Measurements from ENCODE around the gene AQP10. TPM values are rescaled to one million over a fixed set of nuclear protein-coding genes. Genes with fewer than 3 reads are reported as not detected.
"Not testable (repeated sequence)": the region's sequence is repeated elsewhere in the genome, so short reads cannot be mapped to it uniquely, and the experiment has no call there.

Gene AQP10
- total and polyA plus RNA-seq, 4 donors = 0.28 to 1.4 (median 0.48) TPM

- ATAC-seq (ENCODE audit: insufficient read depth, low FRiP score) = peak; percentile 61
- Histone ChIP-seq H3K9me3 (ENCODE audit: control insufficient read depth in 4 of 4, insufficient read depth in 3 of 4, low read length in 3 of 4) (no peaks in the 10 kb centered on the region), H3K27ac (ENCODE audit: low read depth in 1 of 2, low read length in 1 of 2) (peak overlapping the region in 1 of 2 donors; percentile 74), H3K4me1 (ENCODE audit: control insufficient read depth in 5 of 5, insufficient read depth in 5 of 5, low read length in 5 of 5) (peaks cover 0 to 13% (median 8%) of the 10 kb centered on the region in 5 donors), H3K36me3 (ENCODE audit: control insufficient read depth in 4 of 4, insufficient read depth in 4 of 4, low read length in 4 of 4) (peaks cover 0 to 10% (median 4%) of the 10 kb centered on the region in 4 donors), H3K9ac (ENCODE audit: insufficient read depth in 1 of 2, low read length in 2 of 2) (no peak overlapping the region), H3K27me3 (ENCODE audit: control insufficient read depth in 3 of 3, insufficient read depth in 3 of 3, low read length in 2 of 3) (no peaks in the 10 kb centered on the region), H3K4me3 (no peak overlapping the region)
- 0 to 10% methylated on average over 1 of the region's 1 CpG for WGBS, 2 donors
- TF ChIP-seq CTCF (IDR thresholded peaks at IDR 0.05; ENCODE audit: control extremely low read depth, extremely low read depth) = no peak
- peak in 2 of 3 donors; percentile 16 to 32 for DNase-seq
Measured at GRCh38 chr1:154353460-154353904, 32.6 kb downstream of the AQP10 start.

DNA sequence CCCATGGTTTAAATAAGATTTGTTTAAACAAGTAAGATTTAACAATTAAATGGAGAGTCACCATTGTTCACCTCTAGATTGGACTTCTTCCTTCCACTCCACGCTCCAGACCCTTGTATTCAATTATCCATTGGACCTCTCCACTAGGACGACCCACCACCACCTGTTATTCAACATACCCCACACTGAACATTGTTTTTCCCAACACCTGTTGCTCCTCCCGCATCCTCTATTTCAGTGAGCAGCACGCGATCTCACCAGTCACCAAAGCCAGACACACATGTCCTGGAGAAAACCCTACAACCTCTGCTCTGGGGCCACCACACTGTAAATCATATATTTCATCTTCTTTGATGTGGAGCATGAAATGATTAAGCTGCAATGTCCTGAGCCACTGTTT is 33.1 kb downstream of the AQP10 start:
- WGBS, 2 donors = 94 to 96% methylated on average over 5 of the region's 5 CpGs
- Histone ChIP-seq H3K9ac (ENCODE audit: insufficient read depth in 1 of 2, low read length in 2 of 2) (no peak overlapping the region), H3K27ac (ENCODE audit: low read depth in 1 of 2, low read length in 1 of 2) (no peak overlapping the region), H3K36me3 (ENCODE audit: control insufficient read depth in 4 of 4, insufficient read depth in 4 of 4, low read length in 4 of 4) (peaks cover 0 to 5% (median 1%) of the 10 kb centered on the region in 4 donors), H3K9me3 (ENCODE audit: control insufficient read depth in 4 of 4, insufficient read depth in 3 of 4, low read length in 3 of 4) (no peaks in the 10 kb centered on the region), H3K27me3 (ENCODE audit: control insufficient read depth in 3 of 3, insufficient read depth in 3 of 3, low read length in 2 of 3) (no peaks in the 10 kb centered on the region), H3K4me3 (no peak overlapping the region), H3K4me1 (ENCODE audit: control insufficient read depth in 5 of 5, insufficient read depth in 5 of 5, low read length in 5 of 5) (peaks cover 0 to 13% (median 8%) of the 10 kb centered on the region in 5 donors)
- DNase-seq (no peak), ATAC-seq (ENCODE audit: insufficient read depth, low FRiP score) (no peak)
- TF ChIP-seq CTCF (IDR thresholded peaks at IDR 0.05; ENCODE audit: control extremely low read depth, extremely low read depth) = no peak

GRCh38 chr1:154358519-154358918 is 37.6 kb downstream of the AQP10 start:
- Histone ChIP-seq H3K9me3 (ENCODE audit: control insufficient read depth in 4 of 4, insufficient read depth in 3 of 4, low read length in 3 of 4) (no peaks in the 10 kb centered on the region), H3K36me3 (ENCODE audit: control insufficient read depth in 4 of 4, insufficient read depth in 4 of 4, low read length in 4 of 4) (no peaks in the 10 kb centered on the region), H3K4me1 (ENCODE audit: control insufficient read depth in 5 of 5, insufficient read depth in 5 of 5, low read length in 5 of 5) (peaks cover 0 to 4% (median 0%) of the 10 kb centered on the region in 5 donors), H3K4me3 (no peak overlapping the region), H3K27me3 (ENCODE audit: control insufficient read depth in 3 of 3, insufficient read depth in 3 of 3, low read length in 2 of 3) (no peaks in the 10 kb centered on the region), H3K27ac (ENCODE audit: low read depth in 1 of 2, low read length in 1 of 2) (no peak overlapping the region), H3K9ac (ENCODE audit: insufficient read depth in 1 of 2, low read length in 2 of 2) (no peak overlapping the region)
- no peak for TF ChIP-seq CTCF (IDR thresholded peaks at IDR 0.05; ENCODE audit: control extremely low read depth, extremely low read depth)
- ATAC-seq (ENCODE audit: insufficient read depth, low FRiP score) (no peak), DNase-seq (no peak)
- 94 to 97% methylated on average over 8 of the region's 8 CpGs for WGBS, 2 donors

DNA sequence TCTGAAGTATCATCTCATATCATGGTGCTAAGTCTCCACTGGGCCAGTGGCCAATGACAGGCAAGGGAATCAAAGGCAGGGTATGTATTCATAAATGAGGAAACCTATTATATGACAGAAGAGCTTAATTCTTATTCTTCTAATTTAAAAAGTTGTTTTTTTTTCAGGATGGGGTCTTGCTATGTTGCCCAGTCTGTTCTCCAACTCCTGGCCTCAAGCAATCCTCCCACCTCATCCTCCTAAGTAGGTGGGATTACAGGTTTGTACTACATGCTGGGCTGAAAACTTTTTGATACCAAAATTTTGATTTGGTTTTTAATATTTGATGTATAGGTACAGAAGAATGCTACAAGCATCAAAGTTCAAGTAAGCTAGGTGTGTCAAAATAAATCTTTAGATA is 39.4 kb downstream of the AQP10 start:
- Histone ChIP-seq H3K27me3 (ENCODE audit: control insufficient read depth in 3 of 3, insufficient read depth in 3 of 3, low read length in 2 of 3) (no peaks in the 10 kb centered on the region), H3K9ac (ENCODE audit: insufficient read depth in 1 of 2, low read length in 2 of 2) (no peak overlapping the region), H3K9me3 (ENCODE audit: control insufficient read depth in 4 of 4, insufficient read depth in 3 of 4, low read length in 3 of 4) (no peaks in the 10 kb centered on the region), H3K27ac (ENCODE audit: low read depth in 1 of 2, low read length in 1 of 2) (no peak overlapping the region), H3K4me3 (no peak overlapping the region), H3K36me3 (ENCODE audit: control insufficient read depth in 4 of 4, insufficient read depth in 4 of 4, low read length in 4 of 4) (no peaks in the 10 kb centered on the region), H3K4me1 (ENCODE audit: control insufficient read depth in 5 of 5, insufficient read depth in 5 of 5, low read length in 5 of 5) (no peaks in the 10 kb centered on the region)
- no peak for TF ChIP-seq CTCF (IDR thresholded peaks at IDR 0.05; ENCODE audit: control extremely low read depth, extremely low read depth)
- no peak for DNase-seq
- no peak for ATAC-seq (ENCODE audit: insufficient read depth, low FRiP score)

DNA sequence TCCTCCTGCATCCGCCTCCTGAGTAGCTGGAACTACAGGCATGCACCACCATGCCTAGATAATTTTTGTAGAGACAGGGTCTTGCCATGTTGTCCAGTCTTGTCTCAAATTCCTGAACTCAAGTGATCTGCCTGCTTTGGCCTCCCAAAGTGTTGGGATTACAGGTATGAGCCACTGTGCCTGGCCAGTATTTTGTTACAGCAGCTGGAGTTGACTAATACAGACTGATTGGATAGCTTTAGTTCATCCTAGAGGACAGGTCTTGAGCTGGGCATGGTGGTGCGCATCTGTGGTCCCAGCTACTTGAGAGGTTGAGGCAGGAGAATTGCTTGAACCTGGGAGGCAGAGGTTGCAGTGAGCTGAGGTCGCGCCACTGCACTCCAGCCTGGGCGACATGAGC is 40.0 kb downstream of the AQP10 start:
- not testable (repeated sequence) for H3K27me3 ChIP-seq (ENCODE audit: control insufficient read depth in 3 of 3, insufficient read depth in 3 of 3, low read length in 2 of 3); H3K36me3 ChIP-seq (ENCODE audit: control insufficient read depth in 4 of 4, insufficient read depth in 4 of 4, low read length in 4 of 4); DNase-seq; H3K4me1 ChIP-seq (ENCODE audit: control insufficient read depth in 5 of 5, insufficient read depth in 5 of 5, low read length in 5 of 5); H3K4me3 ChIP-seq; ATAC-seq (ENCODE audit: insufficient read depth, low FRiP score); H3K27ac ChIP-seq (ENCODE audit: low read depth in 1 of 2, low read length in 1 of 2); H3K9ac ChIP-seq (ENCODE audit: insufficient read depth in 1 of 2, low read length in 2 of 2); H3K9me3 ChIP-seq (ENCODE audit: control insufficient read depth in 4 of 4, insufficient read depth in 3 of 4, low read length in 3 of 4)
- 88 to 90% methylated on average over 5 of the region's 5 CpGs for WGBS, 2 donors
